ENCODE data around the gene IL1RAPL2.

Gene IL1RAPL2

GRCh38 chrX:105120463-105120862 is 554.5 kb downstream of the IL1RAPL2 start:
- Histone ChIP-seq H3K27ac (no peak overlapping the region), H3K27me3 (replicated peaks) (no peaks in the 10 kb centered on the region), H3K4me3 (ENCODE audit: low read depth, low read length) (no peak overlapping the region), H3K36me3 (replicated peaks) (no peaks in the 10 kb centered on the region)
- in situ Hi-C loops (cut with HindIII; ENCODE audit: low pct_ligation_motif_present, low sequenced_read_pairs) = no loop called here
- TF ChIP-seq, protein P1, sequence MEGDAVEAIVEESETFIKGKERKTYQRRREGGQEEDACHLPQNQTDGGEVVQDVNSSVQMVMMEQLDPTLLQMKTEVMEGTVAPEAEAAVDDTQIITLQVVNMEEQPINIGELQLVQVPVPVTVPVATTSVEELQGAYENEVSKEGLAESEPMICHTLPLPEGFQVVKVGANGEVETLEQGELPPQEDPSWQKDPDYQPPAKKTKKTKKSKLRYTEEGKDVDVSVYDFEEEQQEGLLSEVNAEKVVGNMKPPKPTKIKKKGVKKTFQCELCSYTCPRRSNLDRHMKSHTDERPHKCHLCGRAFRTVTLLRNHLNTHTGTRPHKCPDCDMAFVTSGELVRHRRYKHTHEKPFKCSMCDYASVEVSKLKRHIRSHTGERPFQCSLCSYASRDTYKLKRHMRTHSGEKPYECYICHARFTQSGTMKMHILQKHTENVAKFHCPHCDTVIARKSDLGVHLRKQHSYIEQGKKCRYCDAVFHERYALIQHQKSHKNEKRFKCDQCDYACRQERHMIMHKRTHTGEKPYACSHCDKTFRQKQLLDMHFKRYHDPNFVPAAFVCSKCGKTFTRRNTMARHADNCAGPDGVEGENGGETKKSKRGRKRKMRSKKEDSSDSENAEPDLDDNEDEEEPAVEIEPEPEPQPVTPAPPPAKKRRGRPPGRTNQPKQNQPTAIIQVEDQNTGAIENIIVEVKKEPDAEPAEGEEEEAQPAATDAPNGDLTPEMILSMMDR (IDR thresholded peaks at IDR 0.05; ENCODE audit: low read depth, low read length, missing control alignments) = no peak
- DNase-seq = no peak

- in situ Hi-C loops (cut with HindIII; ENCODE audit: low pct_ligation_motif_present, low sequenced_read_pairs) = no loop called here
- TF ChIP-seq, protein P1 (IDR thresholded peaks at IDR 0.05; ENCODE audit: low read depth, low read length, missing control alignments) = no peak
- no peaks in the 10 kb centered on the region for H3K27me3 ChIP-seq (replicated peaks)
- H3K4me3 ChIP-seq (ENCODE audit: low read depth, low read length) = no peak overlapping the region
- DNase-seq = no peak
- H3K27ac ChIP-seq = no peak overlapping the region
- H3K36me3 ChIP-seq (replicated peaks) = no peaks in the 10 kb centered on the region
Measured at GRCh38 chrX:105121186-105121585, 555.2 kb downstream of the IL1RAPL2 start.

GRCh38 chrX:105126201-105126600 is 560.2 kb downstream of the IL1RAPL2 start:
- Histone ChIP-seq H3K27ac (no peak overlapping the region), H3K27me3 (replicated peaks) (no peaks in the 10 kb centered on the region), H3K4me3 (ENCODE audit: low read depth, low read length) (no peak overlapping the region), H3K36me3 (replicated peaks) (no peaks in the 10 kb centered on the region)
- in situ Hi-C loops (cut with HindIII; ENCODE audit: low pct_ligation_motif_present, low sequenced_read_pairs) = no loop called here
- DNase-seq = no peak
- TF ChIP-seq, protein P1 (IDR thresholded peaks at IDR 0.05; ENCODE audit: low read depth, low read length, missing control alignments) = no peak

GRCh38 chrX:105134273-105134672 is 568.3 kb downstream of the IL1RAPL2 start:
- in situ Hi-C loops (cut with HindIII; ENCODE audit: low pct_ligation_motif_present, low sequenced_read_pairs) = no loop called here
- Histone ChIP-seq H3K4me3 (ENCODE audit: low read depth, low read length) (no peak overlapping the region), H3K27ac (no peak overlapping the region), H3K36me3 (replicated peaks) (no peaks in the 10 kb centered on the region), H3K27me3 (replicated peaks) (no peaks in the 10 kb centered on the region)
- TF ChIP-seq, protein P1 (IDR thresholded peaks at IDR 0.05; ENCODE audit: low read depth, low read length, missing control alignments) = no peak
- no peak for DNase-seq

DNA sequence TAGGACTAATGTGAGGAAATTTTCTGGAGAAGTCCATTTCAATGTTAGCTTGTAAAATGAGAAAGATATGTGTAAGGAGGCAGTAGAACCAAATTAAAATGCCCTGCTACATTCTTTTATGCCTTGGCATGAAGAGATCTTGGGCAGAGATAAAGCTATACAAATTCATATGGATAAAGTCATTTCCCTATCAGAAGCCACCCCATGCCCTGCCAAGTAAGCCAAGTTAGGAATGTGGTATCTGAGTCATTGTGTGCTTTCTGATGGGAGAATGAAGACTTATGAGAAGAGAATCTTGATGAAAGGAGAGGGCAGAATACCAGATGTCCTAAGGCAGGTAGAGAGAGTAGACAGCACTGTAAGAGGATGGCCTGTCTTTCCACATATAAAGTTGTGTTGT is 570.8 kb downstream of the IL1RAPL2 start:
- no peaks in the 10 kb centered on the region for H3K36me3 ChIP-seq (replicated peaks)
- H3K27me3 ChIP-seq (replicated peaks) = no peaks in the 10 kb centered on the region
- no peak for DNase-seq
- in situ Hi-C loops (cut with HindIII; ENCODE audit: low pct_ligation_motif_present, low sequenced_read_pairs) = no loop called here
- no peak overlapping the region for H3K4me3 ChIP-seq (ENCODE audit: low read depth, low read length)
- TF ChIP-seq, protein P1 (IDR thresholded peaks at IDR 0.05; ENCODE audit: low read depth, low read length, missing control alignments) = no peak
- H3K27ac ChIP-seq = no peak overlapping the region

- H3K27ac ChIP-seq = no peak overlapping the region
- no peak overlapping the region for H3K4me3 ChIP-seq (ENCODE audit: low read depth, low read length)
- in situ Hi-C loops (cut with HindIII; ENCODE audit: low pct_ligation_motif_present, low sequenced_read_pairs) = no loop called here
- H3K36me3 ChIP-seq (replicated peaks) = no peaks in the 10 kb centered on the region
- no peaks in the 10 kb centered on the region for H3K27me3 ChIP-seq (replicated peaks)
- no peak for DNase-seq
- TF ChIP-seq, protein P1 (IDR thresholded peaks at IDR 0.05; ENCODE audit: low read depth, low read length, missing control alignments) = no peak
Measured at GRCh38 chrX:105150036-105150435, 584.0 kb downstream of the IL1RAPL2 start.
